WTC11 (cell line): ENCODE data around the gene ELN. TPM values are rescaled to one million over a fixed set of nuclear protein-coding genes. Genes with fewer than 3 reads are reported as not detected.
A peak's percentile ranks its signal among the peaks of the same experiment; 100 is the strongest.

Experiments
- ATAC-seq: fragments of 200-7000 bp; cut with Tn5 transposase; 2 replicates; pipeline ENCODE4 v1.10.0; 2021; ENCODE audit warnings: mild to moderate bottlenecking, moderate library complexity
- CTCF ChIA-PET: fragments of 300-600 bp; sonication (Branson Sonifier 250); formaldehyde crosslinking; loops from one replicate; lab custom pipeline; 2021; ENCODE audit warnings: antibody characterized with exemption; lab: Charles Lee
- POLR2A ChIA-PET: fragments of 350-600 bp; sonication (Branson Sonifier 250); formaldehyde crosslinking; loops from one replicate; lab custom pipeline; 2021; ENCODE audit warnings: antibody characterized with exemption; lab: Charles Lee
- DNase-seq: peaks from one replicate; pipeline ENCODE4 v3.0.0; 2021; ENCODE audit warnings: low spot score
- H3K27ac Mint-ChIP-seq: 2 replicates; pipeline ENCODE4 v1.8.0; 2021; ENCODE audit warnings: mixed read lengths
- H3K27me3 Mint-ChIP-seq: 2 replicates; pipeline ENCODE4 v1.8.0; 2021; ENCODE audit warnings: low read depth, mild to moderate bottlenecking, moderate library complexity, mixed read lengths
- H3K36me3 Mint-ChIP-seq: 2 replicates; pipeline ENCODE4 v1.8.0; 2021; ENCODE audit warnings: mixed read lengths
- H3K4me1 Mint-ChIP-seq: 2 replicates; pipeline ENCODE4 v1.8.0; 2022; ENCODE audit warnings: mixed read lengths
- H3K4me3 Mint-ChIP-seq: 2 replicates; pipeline ENCODE4 v1.8.0; 2021; ENCODE audit warnings: mild to moderate bottlenecking, moderate library complexity, mixed read lengths
- H3K9me3 Mint-ChIP-seq: 2 replicates; pipeline ENCODE4 v1.8.0; 2021; ENCODE audit warnings: mixed read lengths
- FOXK1 ChIP-seq: sonication (generic); formaldehyde crosslinking; IDR thresholded peaks from 2 replicates; pipeline ENCODE4 v1.8.0; 2022; ENCODE audit warnings: mild to moderate bottlenecking, moderate library complexity, missing genetic modification reagents
- GTF2I ChIP-seq: fragments of 250-450 bp; sonication (Bioruptor Pico); conservative IDR thresholded peaks from 2 replicates; pipeline ENCODE4 v1.4.0; 2021; ENCODE audit warnings: mild to moderate bottlenecking
- JAZF1 ChIP-seq: fragments of 250-450 bp; sonication (Bioruptor Pico); IDR thresholded peaks from 2 replicates; pipeline ENCODE4 v1.9.0; 2021; ENCODE audit warnings: moderate library complexity, mild to moderate bottlenecking, inconsistent platforms
- OVOL2 ChIP-seq: fragments of 250-450 bp; sonication (Bioruptor Pico); IDR thresholded peaks from 2 replicates; pipeline ENCODE4 v1.9.0; 2021; ENCODE audit warnings: mild to moderate bottlenecking, borderline replicate concordance
- ZNF263 ChIP-seq: sonication (generic); formaldehyde crosslinking; IDR thresholded peaks from 2 replicates; pipeline ENCODE4 v1.8.1; 2022; ENCODE audit warnings: low read depth, mild to moderate bottlenecking, moderate library complexity, missing genetic modification reagents
- total RNA-seq: library from RNA; stranded (reverse); gene quantifications from 3 replicates; pipeline ENCODE4 v1.2.3, GENCODE V29; 2021
- TF ChIP-seq, protein P1 (sequence below): sonication (generic); formaldehyde crosslinking; IDR thresholded peaks from 2 replicates; pipeline ENCODE4 v1.8.1; 2023; ENCODE audit warnings: mild to moderate bottlenecking, missing genetic modification reagents, borderline replicate concordance
- TF ChIP-seq, protein P2 (sequence below): sonication (generic); formaldehyde crosslinking; IDR thresholded peaks from 2 replicates; pipeline ENCODE4 v1.8.1; 2022; ENCODE audit warnings: mild to moderate bottlenecking, moderate library complexity, missing genetic modification reagents
- TF ChIP-seq, protein P3 (sequence below): fragments of 250-450 bp; sonication (Bioruptor Pico); IDR thresholded peaks from 2 replicates; pipeline ENCODE4 v1.8.0; 2021; ENCODE audit warnings: mild to moderate bottlenecking
- TF ChIP-seq, protein P4 (sequence below): sonication (generic); formaldehyde crosslinking; IDR thresholded peaks from 2 replicates; pipeline ENCODE4 v1.8.0; 2023; ENCODE audit warnings: missing genetic modification reagents, mild to moderate bottlenecking, borderline replicate concordance
- TF ChIP-seq, protein P5 (sequence below): sonication (generic); formaldehyde crosslinking; IDR thresholded peaks from 2 replicates; pipeline ENCODE4 v1.8.1; 2023; ENCODE audit warnings: mild to moderate bottlenecking, missing genetic modification reagents, moderate library complexity
- TF ChIP-seq, protein P6 (sequence below): sonication (generic); formaldehyde crosslinking; IDR thresholded peaks from 2 replicates; pipeline ENCODE4 v1.8.0; 2023; ENCODE audit warnings: missing genetic modification reagents

The ELN gene
- total RNA-seq, 1 experiment from 2014 or later, result 3.3 TPM

DNA sequence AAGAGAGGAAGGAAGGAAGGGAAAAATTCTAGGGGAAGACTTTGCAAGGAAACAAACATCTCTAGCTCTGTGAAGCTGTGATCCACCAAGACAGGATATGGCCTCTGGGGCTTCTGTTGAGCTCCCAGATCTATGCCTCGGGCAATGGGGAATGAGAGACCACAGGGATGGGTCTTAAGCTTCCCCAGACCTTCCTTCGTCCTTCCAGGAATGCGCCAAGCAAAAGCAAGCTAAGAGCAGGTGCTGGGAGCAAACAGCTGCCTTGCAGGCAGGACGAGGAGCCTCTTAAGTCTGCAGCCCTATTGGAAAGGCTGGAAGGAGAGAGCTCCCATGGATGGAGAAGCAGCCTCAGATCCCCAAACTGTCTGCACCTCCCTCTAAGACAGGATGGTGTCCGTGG, 21.9 kb upstream of the ELN start (continued):
- TF ChIP-seq, protein P1, sequence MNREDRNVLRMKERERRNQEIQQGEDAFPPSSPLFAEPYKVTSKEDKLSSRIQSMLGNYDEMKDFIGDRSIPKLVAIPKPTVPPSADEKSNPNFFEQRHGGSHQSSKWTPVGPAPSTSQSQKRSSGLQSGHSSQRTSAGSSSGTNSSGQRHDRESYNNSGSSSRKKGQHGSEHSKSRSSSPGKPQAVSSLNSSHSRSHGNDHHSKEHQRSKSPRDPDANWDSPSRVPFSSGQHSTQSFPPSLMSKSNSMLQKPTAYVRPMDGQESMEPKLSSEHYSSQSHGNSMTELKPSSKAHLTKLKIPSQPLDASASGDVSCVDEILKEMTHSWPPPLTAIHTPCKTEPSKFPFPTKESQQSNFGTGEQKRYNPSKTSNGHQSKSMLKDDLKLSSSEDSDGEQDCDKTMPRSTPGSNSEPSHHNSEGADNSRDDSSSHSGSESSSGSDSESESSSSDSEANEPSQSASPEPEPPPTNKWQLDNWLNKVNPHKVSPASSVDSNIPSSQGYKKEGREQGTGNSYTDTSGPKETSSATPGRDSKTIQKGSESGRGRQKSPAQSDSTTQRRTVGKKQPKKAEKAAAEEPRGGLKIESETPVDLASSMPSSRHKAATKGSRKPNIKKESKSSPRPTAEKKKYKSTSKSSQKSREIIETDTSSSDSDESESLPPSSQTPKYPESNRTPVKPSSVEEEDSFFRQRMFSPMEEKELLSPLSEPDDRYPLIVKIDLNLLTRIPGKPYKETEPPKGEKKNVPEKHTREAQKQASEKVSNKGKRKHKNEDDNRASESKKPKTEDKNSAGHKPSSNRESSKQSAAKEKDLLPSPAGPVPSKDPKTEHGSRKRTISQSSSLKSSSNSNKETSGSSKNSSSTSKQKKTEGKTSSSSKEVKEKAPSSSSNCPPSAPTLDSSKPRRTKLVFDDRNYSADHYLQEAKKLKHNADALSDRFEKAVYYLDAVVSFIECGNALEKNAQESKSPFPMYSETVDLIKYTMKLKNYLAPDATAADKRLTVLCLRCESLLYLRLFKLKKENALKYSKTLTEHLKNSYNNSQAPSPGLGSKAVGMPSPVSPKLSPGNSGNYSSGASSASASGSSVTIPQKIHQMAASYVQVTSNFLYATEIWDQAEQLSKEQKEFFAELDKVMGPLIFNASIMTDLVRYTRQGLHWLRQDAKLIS, result no peak
- TF ChIP-seq, protein P2, sequence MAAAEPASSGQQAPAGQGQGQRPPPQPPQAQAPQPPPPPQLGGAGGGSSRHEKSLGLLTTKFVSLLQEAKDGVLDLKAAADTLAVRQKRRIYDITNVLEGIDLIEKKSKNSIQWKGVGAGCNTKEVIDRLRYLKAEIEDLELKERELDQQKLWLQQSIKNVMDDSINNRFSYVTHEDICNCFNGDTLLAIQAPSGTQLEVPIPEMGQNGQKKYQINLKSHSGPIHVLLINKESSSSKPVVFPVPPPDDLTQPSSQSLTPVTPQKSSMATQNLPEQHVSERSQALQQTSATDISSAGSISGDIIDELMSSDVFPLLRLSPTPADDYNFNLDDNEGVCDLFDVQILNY, result no peak
- TF ChIP-seq FOXK1 (CRISPR knock-in tag), result no peak
- TF ChIP-seq, protein P3, sequence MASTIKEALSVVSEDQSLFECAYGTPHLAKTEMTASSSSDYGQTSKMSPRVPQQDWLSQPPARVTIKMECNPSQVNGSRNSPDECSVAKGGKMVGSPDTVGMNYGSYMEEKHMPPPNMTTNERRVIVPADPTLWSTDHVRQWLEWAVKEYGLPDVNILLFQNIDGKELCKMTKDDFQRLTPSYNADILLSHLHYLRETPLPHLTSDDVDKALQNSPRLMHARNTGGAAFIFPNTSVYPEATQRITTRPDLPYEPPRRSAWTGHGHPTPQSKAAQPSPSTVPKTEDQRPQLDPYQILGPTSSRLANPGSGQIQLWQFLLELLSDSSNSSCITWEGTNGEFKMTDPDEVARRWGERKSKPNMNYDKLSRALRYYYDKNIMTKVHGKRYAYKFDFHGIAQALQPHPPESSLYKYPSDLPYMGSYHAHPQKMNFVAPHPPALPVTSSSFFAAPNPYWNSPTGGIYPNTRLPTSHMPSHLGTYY (CRISPR knock-in tag), result no peak

DNA sequence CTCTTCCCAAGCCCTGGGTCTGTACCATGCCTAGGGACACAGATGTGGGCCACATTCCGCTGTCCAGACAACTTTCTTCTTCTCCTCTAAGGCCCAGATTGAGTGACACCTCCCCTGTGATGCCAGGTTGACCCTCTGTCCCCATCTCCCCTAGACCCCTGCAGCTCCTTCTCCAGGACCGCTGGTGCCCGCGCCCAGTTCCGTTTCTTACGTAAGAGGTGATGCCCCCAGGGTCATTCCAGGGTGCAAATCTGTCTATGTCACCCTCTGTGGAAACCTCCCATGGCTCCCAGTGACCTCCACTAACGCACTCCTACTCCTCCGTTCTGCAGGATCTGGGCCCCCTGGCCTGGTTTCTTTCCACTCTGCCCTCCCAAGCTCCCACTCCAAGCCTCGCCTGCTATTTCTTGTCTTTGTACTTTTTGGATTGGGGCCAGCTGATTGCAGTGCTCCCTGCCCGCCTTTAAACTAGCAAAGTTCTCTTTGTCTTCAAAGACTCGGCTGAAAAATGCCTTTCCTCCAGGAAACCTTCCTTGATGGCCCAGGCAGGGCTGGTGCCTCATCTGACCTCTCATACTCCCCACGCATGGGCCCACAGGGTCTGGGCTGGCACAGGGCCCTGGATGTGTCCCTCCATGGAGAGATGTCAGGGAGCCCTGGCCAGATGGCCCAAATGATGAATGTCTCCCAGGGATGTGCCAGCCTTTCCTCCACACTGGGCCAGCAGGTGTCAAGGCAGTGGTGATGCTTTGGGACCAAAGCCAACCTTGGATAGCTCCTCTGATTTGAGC, 21.3 kb upstream of the ELN start:
- ATAC-seq, result no peak
- H3K4me1 Mint-ChIP-seq, result peaks cover 2% of the 10 kb centered on the region; the same call in 1 of the 2 replicates
- H3K4me3 Mint-ChIP-seq, result no peak overlapping the region
- H3K27ac Mint-ChIP-seq, result no peak overlapping the region
- TF ChIP-seq, protein P4, sequence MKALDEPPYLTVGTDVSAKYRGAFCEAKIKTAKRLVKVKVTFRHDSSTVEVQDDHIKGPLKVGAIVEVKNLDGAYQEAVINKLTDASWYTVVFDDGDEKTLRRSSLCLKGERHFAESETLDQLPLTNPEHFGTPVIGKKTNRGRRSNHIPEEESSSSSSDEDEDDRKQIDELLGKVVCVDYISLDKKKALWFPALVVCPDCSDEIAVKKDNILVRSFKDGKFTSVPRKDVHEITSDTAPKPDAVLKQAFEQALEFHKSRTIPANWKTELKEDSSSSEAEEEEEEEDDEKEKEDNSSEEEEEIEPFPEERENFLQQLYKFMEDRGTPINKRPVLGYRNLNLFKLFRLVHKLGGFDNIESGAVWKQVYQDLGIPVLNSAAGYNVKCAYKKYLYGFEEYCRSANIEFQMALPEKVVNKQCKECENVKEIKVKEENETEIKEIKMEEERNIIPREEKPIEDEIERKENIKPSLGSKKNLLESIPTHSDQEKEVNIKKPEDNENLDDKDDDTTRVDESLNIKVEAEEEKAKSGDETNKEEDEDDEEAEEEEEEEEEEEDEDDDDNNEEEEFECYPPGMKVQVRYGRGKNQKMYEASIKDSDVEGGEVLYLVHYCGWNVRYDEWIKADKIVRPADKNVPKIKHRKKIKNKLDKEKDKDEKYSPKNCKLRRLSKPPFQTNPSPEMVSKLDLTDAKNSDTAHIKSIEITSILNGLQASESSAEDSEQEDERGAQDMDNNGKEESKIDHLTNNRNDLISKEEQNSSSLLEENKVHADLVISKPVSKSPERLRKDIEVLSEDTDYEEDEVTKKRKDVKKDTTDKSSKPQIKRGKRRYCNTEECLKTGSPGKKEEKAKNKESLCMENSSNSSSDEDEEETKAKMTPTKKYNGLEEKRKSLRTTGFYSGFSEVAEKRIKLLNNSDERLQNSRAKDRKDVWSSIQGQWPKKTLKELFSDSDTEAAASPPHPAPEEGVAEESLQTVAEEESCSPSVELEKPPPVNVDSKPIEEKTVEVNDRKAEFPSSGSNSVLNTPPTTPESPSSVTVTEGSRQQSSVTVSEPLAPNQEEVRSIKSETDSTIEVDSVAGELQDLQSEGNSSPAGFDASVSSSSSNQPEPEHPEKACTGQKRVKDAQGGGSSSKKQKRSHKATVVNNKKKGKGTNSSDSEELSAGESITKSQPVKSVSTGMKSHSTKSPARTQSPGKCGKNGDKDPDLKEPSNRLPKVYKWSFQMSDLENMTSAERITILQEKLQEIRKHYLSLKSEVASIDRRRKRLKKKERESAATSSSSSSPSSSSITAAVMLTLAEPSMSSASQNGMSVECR (CRISPR knock-in tag), result no peak
- TF ChIP-seq, protein P5, sequence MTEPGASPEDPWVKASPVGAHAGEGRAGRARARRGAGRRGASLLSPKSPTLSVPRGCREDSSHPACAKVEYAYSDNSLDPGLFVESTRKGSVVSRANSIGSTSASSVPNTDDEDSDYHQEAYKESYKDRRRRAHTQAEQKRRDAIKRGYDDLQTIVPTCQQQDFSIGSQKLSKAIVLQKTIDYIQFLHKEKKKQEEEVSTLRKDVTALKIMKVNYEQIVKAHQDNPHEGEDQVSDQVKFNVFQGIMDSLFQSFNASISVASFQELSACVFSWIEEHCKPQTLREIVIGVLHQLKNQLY (CRISPR knock-in tag), result no peak
- TF ChIP-seq ZNF263 (CRISPR knock-in tag) (no peak), JAZF1 (CRISPR knock-in tag) (no peak)
- H3K36me3 Mint-ChIP-seq, result no peaks in the 10 kb centered on the region
- H3K27me3 Mint-ChIP-seq, result no peaks in the 10 kb centered on the region
- no peaks in the 10 kb centered on the region for H3K9me3 Mint-ChIP-seq
- DNase-seq, result no peak
- ChIA-PET CTCF (interaction anchor here (0.9 to 2.2 kb wide), 6 partner anchors 16 to 399 kb away, joined by 3 to 23 read pairs (median 3); no protein-coding TSS in a partner anchor), POLR2A (interaction anchor here (0.6 kb wide), 1 partner anchor 387 kb away, joined by 4 read pairs; no protein-coding TSS in a partner anchor)

DNA sequence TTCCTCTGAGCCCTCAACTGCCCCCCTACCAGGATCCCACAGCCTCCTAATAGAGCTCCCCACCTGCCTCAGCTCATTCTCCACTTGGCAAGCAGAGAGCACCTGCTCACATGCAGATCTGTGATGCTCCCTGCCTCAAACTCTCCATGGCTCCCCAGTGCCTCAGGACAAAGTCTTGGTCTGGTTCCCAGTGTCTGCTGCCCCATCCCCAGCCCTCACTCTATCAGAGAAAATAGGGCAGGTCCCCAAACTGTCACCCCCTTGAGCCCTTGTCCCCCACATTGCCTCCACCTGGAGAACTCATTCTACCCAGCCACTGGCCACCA, 20.8 kb upstream of the ELN start:
- Mint-ChIP-seq H3K27ac (no peak overlapping the region), H3K27me3 (no peaks in the 10 kb centered on the region), H3K36me3 (no peaks in the 10 kb centered on the region), H3K9me3 (no peaks in the 10 kb centered on the region)
- POLR2A ChIA-PET, result no interaction called here
- DNase-seq, result no peak
- ATAC-seq, result no peak
- TF ChIP-seq GTF2I (CRISPR knock-in tag) (peak; percentile 48; the same call in 1 of the 2 replicates), OVOL2 (CRISPR knock-in tag) (no peak)
- TF ChIP-seq, protein P6, sequence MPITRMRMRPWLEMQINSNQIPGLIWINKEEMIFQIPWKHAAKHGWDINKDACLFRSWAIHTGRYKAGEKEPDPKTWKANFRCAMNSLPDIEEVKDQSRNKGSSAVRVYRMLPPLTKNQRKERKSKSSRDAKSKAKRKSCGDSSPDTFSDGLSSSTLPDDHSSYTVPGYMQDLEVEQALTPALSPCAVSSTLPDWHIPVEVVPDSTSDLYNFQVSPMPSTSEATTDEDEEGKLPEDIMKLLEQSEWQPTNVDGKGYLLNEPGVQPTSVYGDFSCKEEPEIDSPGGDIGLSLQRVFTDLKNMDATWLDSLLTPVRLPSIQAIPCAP (CRISPR knock-in tag), result no peak
- TF ChIP-seq, all 79 proteins: peak for 1
- Mint-ChIP-seq H3K4me1 (peaks cover 2% of the 10 kb centered on the region; the same call in 1 of the 2 replicates), H3K4me3 (no peak overlapping the region)
- CTCF ChIA-PET, result interaction anchor here (1.7 to 2.2 kb wide), 2 partner anchors 20 to 400 kb away, joined by 3 to 23 read pairs; no protein-coding TSS in a partner anchor
